ENCODE results near the gene UPF2. TPM values are rescaled to one million over a fixed set of nuclear protein-coding genes. Genes with fewer than 3 reads are reported as not detected.
"Not testable (repeated sequence)": the region's sequence is repeated elsewhere in the genome, so short reads cannot be mapped to it uniquely, and the experiment has no call there.

UPF2 gene
- total RNA-seq, 1 donor from 2014 or later, result 16.6 TPM

DNA sequence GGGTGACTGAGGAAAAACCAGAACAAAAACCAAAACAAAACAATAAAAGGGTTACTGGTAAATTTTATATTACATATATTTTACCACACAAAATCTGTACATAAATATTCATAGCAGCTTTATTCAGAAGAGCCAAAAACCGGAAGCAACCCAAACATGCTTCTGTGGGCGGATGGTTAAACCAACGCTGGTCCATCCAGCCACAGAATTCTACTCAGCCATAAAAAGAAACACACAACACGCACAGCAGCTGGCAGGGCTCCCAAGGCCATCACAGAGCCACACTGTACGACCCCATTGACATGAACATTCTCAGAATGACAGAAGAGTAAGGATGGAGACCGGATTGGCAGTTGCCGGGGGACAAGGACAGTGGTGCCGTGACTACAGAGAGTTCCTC, 135.9 kb downstream of the UPF2 start:
- no peak for DNase-seq (ENCODE audit: low spot score)

DNA sequence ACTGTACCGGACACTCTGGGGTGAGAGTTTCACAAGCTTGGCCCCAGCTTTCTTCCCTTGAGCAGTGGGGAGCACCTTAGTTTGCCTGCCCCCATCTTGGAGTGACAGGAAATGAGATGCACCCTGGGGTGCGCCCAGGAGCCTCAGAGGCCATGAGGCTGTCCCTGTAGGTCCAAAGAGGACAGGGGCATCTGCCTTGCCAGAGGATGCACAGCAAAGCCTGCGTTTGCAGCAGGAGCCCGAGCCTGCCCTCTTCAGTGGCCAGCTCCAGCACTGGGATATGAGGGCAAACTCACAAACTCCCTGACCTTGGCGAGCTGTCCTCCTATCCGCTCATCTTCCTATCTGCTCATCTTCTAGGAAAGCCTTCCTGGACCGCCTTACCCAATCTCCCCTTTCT, 140.0 kb downstream of the UPF2 start:
- DNase-seq (ENCODE audit: low spot score), result no peak

DNA sequence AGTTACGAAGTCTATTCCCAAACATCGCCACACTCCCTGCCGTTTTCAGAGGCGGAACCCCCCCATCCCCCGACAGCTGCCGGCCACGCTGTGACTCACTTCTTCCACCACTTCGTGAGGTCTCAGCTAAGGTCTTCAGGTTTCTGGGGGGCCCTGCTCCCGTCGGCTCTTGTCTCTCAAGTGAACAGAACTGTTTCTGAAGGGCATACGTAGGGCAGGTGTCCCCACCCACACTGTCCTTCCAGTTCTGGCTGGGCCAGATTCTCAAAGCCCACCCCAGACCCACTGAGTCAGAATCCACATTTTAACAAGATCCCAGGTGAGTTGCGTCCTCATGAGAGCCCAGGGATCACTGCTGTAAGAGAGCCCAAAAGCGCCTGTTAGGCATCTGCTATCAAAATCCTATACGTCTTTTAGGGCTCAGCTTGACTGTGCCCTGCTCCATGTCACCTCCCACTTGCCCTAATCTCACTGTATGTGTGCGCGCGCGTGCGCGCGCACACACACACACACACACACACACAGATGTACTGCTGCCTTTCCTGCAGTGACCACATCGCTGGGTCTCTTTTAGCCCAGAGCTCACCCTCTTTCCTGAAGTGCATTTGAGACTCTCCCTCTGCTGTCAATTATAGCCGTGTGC, 140.7 kb downstream of the UPF2 start:
- DNase-seq (ENCODE audit: low spot score), result peak; percentile 64

DNA sequence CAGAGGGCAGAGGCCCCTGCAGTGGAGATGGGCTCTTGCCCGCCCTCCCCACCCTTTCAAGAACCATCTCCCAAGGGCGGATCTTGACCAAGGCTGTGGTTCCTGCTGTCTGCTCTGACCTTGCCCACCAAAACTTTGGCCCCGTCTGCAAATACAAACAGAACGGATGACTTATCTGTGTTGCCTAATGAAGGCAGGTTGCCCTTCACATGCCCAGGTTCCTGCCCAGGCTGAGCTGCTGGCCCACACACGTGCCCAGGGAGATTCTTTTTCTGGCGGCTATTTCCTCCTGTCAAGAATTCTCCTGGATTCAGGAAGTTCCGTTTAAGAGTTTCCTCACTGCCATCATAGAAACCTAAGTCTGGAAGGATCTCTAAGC, 141.2 kb downstream of the UPF2 start:
- DNase-seq (ENCODE audit: low spot score), result no peak

DNA sequence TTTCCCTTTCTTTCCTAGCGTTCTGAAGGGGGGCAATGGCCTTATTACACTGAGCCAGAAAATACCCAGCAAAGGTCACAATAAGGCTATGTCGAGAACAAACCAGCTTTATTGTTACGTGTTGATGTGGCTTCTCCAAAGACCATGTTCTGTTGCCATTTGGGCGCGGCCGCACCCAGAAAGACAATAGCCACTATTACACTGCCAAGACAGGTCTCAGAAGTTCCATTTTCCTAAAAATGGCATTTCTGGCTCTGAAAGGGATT, 141.6 kb downstream of the UPF2 start:
- no peak for DNase-seq (ENCODE audit: low spot score)

DNA sequence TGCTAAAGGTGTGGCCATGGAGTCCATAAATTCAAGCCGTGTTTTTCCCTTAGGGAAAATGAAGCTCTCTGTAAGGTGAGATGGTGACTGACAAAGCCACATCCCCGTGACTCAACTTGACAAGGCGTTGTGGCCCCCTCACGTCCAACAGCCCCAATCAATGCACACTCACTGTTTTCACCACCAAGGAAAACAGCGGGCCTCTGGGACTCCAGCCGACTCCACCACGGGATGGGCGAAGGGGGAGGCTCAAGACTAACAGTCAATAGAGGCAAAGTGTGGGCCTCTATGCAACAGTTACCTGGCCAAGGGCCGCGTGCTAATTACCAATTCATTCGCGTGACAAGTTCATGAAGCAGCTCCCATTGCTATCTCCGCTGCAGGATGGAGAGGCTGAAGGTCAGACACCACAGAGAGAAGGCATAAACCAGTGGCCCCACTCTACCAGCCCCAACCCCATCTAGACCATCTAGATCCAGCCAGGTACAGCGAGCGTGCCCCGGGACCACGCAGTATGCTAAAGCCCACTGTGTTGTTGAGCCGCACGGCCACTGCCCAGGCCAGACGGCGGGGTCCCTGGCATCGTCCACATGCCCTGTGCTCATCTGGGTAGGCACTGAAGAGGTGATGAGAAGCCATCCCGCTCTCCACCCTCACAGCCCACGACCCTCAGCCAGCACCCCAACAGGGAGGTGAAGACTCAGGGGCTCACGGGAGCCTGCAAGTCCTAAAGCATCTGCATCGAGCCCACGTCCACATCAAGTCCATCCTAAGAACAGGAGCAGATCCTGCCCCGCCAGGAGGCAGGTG, 143.3 kb downstream of the UPF2 start:
- no peak for DNase-seq (ENCODE audit: low spot score)

DNA sequence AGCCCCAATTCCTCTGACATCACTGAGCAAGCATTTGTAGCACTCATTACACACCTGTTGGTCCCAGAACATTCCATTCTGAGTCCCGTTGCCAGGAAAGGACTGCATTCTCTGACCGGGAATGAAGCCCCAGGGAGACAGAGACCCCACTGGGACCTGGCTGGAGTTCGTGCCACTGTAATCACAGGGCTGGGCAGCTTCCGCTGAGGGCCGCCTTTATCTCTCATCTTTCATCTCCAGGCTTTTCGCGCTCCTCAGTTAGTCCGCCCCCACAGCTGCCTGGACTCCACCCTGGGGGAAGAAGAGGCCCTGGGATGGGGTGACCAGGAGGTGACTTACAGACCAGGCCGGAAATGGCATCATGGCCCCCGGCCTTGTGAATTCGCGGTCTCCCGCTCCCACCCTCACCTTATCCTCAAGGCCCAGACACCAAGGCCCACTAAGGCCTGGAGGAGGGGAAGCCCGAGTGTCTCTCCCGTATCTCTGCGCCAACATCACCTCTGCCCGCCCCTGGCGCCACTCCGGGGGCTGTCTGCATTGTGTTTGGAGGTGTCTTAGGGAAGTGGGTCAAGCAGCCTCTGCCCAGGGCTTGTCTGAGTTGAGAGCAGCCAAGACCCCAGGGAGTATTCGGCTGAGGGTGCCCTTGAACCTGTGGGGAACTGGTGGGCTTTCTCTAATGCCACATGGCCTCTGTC, 144.1 kb downstream of the UPF2 start:
- peak; percentile 58 for DNase-seq (ENCODE audit: low spot score)

DNA sequence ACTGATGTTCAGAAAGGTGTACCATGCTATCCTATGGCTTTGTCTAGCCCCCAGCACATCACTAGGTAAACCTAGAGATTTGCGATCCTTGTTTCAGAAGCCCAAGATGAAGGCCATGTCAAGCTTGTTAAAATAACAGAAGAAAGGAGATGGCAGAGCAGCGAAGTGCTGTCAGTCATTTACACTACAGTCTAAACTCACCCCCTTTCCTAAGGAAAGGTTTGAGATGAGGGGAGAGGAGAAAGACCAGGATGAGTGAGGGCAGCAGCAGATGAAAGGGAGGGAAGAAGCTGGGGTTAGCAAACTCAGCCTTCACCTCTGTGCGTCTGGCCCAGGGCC, 144.6 kb downstream of the UPF2 start:
- no peak for DNase-seq (ENCODE audit: low spot score)

DNA sequence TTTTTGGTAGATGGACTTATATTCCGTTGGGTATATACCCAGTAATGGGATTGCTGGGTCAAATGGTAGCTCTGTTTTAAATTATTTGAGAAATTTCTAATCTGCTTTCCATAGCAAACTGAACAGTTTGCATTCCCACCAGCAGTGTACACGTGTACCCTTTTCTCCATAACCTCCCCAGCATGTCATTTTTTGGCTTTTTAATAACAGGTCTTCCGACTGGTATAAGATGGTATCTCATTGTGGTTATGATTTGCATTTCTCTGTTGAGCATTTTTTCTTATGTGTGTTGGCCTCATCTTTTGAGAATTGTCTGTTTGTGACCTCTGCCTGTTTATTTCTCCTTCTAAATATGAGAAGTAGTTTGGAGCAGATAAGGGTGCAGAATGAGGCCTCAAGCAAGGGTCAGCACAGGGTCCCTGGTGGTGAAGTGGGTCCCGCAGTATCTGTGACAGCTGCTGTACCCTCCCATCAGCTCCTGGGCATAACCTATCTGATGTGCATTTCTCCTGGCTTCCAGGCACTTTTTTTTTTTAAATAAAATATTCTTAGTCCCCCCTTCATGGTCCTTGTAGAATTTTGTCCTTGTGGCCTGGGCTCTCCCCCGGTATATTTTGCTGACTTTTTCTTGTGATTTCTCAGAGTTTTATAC, 145.9 kb downstream of the UPF2 start:
- DNase-seq (ENCODE audit: low spot score), result no peak

DNA sequence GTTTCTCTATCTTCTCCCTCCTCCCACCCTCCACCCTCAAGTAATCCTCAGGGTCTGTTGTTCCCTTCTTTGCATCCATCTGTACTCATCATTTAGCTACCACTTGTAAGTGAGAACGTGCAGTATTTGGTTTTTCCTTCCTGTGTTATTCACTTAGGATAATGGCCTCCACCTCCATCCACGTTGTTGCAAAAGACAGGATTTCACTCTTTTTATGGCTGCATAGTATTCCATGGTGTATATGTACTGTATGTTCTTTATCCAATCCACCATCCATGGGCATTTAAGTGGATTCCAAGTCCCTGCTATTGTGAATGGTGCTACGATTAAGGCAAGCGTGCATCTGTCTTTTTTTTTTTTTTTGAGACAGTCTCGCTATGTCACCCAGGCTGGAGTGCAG, 147.0 kb downstream of the UPF2 start:
- no peak for DNase-seq (ENCODE audit: low spot score)

DNA sequence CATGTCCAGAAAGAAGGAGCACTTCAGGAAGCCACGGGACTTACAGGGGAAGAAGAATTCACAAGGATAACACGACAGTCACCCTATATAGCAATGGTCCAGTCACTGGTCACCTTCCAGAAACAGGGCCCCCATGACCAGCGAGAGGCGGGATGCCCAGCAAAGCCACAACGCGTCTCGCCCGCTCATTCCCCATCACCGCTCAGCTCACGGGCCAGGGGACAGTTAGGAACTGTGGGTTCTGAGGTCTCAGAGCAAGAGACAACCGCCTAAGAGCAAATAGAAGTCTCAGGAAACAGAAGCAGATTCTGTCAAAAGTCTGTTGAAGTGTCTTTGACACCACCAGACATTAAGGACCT, 147.5 kb downstream of the UPF2 start:
- DNase-seq (ENCODE audit: low spot score), result no peak

DNA sequence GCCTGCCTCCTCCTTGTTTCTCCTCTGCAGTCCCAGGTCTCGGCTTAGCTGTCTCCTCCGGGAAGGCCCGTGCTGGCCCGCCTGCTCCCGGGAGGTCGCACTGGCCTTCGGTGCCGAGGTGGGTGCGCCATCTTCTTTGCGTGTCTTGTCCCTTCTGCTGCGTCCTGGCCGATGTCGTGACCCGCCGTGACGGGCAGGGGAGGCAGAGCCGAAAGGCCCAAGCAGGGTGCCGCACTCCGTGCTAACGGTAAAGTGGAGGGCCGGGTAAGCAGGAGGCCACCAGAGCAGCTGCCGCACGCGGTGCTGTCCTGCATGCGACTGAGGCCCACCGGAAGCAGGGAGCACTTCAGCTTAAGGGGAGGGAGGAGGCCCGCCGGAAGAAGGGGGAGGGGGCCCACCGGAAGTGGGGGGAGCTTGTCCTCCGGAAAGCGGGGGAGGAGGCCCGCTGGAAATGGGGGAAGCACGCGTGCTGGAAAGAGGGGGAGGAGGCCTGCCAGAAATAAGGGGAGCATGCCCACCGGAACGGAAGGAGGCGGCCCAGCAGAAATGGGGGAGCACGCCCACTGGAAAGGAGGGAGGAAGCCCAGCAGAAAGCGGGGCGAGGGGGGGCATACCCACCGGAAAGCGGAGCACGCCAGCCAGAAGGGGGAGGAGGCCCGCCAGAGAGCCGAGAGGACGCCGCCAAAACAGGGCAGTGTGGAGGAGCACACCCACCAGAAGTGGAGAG, 148.1 kb downstream of the UPF2 start:
- no peak for DNase-seq (ENCODE audit: low spot score)

DNA sequence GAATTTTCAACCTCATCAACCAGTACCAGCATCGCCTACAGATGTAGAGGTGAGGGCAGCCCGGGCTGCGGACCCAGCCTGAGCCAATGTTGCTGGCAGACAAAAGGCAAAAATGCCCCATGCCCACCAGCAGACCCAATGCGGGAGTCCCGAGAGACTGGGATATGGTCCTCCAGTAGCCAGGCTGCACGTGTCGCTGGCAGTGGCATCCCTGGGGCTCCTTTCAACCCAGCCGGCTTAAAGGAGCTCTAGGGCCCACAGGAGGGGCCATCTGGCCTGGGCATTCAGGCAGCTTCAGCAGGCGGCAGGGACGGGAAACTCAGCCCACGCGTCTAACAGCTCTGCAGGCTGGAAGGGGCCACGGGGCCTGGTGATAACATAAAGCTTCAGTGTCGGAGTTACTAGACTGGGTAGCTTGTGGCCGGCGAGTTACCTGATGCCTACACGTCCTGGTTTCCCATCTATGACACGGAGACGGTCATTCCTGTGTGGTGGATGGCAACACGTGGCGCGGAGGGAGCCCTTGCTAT, 148.8 kb downstream of the UPF2 start:
- no peak for DNase-seq (ENCODE audit: low spot score)

DNA sequence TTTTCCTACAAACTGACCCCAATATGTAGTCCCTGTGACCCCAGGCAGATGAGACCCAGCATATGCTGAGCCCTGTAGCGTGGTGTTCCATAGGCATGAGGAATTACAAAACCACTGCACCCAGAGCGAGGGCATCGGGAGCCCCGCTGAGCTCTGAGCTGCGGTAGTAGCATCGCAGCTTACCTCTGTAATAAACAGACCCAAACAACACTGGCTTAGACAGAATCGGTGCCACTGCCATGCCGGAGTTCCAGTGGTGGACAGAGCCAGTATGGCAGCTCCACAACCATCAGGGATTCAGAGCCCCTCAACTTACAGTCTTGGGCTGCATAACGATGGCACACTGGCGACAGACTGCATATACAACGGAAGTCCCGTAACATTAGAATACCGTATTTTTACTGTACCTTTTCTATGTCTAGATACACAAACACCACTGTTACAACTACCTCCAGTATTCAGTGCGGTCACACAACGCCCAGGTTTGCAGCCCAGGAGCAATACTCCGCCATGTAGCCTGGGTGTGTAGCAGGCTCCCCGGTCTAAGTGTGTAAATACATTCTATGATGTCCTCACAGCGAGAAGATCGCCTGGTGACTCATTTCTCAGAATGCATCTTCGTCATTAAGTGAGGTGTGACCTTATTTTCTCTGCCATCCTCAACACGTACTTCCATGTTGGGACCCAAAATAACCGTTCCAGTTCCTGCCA, 150.7 kb downstream of the UPF2 start:
- no peak for DNase-seq (ENCODE audit: low spot score)

DNA sequence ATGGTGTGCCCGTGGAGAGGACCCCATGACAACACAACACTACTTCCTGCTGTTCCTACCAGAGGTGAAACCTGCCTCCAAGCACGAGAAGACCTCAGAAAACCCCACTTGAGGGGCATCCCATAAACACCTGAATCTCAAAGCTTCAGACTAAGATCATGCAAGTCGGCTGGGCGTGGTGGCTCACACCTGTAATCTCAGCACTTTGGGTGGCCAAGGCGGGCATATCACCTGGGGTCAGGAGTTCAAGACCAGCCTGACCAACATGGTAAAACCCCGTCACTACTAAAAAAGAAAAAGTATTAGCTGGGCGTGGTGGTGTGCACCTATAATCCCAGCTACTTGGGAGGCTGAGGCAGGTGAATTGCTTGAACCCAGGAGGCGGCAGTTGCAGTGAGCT, 153.3 kb downstream of the UPF2 start:
- not testable (repeated sequence) for DNase-seq (ENCODE audit: low spot score)

DNA sequence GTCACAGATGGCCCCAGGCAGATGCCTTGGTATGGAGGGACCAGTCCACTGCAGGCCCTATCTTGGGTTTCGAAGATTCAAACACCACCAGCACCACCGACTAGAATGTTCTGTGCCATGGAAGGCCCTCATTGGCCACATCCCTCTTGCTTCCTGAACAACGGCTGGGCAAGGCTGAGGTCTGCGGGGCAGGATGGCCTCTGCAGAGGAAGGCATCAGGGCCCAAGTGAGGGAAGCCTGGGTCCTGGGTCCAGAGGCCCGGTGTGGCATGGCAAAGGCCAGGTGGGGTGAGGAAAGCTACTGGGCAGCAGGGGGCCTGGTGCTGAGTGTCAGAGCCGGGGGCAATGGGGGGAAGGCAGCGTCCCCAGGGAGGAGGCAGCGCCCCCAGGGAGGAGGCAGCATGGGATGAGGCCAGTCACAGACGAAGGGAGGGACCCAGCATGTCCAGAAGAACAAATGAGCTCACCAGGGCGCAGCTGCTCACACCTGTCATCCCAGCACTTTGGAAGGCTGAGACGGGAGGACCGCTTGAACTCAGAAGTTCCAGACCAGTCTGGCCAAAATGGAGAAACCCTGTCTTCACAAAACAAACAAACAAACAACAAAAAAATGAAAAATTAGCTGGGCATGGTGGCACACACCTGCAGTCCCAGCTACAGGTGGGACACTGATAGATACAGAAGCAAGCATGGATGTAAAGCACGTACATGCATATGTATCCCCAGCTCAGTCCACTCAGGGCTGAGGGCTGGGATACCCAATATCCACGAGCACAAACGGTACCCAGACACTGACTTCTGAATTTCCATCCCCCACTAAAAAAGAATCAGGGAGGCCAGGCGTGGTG, 155.0 kb downstream of the UPF2 start:
- no peak for DNase-seq (ENCODE audit: low spot score)

DNA sequence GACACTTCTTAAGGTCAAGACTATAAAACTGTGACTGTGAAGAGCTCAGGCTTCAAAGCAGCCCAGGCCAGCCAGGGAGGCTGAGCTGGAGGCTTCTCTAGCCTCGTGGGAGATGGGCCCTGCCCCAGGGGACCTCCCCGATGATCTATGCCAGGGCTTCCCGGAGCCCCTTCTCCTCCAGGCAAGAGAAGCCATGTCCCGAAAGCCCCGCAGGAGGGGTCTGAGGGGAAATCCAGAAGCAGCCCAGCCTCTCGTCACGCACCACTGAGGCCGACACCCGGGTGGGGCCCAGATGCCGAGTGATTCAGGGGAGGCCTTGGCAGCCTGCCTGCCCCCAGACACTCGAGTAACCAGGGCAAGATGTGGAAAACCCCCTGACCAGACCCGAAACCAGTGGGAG, 155.8 kb downstream of the UPF2 start:
- no peak for DNase-seq (ENCODE audit: low spot score)

DNA sequence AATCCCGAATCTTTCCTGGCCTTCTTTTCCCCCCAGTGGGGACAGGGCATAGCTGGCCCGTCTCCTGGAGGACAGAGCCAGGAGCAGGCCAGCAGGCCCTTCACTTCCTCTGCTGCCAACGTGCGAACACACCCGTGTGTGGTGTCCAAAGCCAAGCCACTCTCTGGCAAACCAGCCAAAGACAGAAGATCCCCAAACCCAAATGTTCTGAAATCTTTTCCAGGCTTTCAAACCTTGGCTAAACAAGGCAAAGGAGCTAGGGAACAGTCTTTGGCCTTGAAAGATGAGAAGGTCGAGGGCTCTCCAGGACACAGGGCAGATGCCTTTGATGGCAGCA, 156.5 kb downstream of the UPF2 start:
- DNase-seq (ENCODE audit: low spot score), result no peak

DNA sequence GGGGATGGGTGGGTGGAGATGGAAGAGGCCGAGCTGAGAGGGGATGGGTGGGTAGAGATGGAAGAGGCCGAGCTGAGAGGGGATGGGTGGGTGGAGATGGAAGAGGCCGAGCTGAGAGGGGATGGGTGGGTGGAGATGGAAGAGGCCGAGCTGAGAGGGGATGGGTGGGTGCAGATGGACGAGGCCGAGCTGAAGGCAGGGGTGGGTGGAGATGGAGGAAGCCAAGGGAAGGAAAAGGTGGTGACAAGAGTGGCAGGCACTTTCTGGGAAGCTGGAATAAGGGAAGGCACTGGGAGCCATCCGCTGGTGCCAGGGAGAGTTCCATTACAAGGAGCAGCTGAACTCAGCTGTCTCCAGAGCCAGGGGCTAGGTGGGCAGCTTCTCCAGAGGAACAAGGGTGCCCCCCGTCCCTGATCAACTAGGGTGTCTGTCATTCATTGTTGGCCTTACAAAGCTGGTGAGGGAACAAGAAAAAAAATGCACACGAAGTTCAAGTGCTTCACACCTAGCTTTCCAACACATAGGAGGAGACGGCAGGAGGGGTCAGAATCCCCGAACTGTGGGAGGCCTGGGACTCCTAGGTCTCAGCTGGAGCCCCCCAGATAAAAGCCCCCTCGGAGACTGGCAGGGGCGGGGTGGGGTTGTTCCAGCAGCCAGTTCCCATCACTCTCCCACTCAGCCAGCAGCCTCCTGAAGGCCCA, 157.0 kb downstream of the UPF2 start:
- no peak for DNase-seq (ENCODE audit: low spot score)

All from umbilical cord (tissue), 2 donors.